Ecto neural progenitor cell (in vitro differentiated cells): ENCODE data around the gene ARAP2.

ENCODE experiments used
- DNase-seq: peaks from one replicate; pipeline ENCODE4 v3.0.0-alpha.2; 2018; ENCODE audit warnings: low spot score

Gene ARAP2

GRCh38 chr4:36220776-36221175 lies 23.5 kb downstream of the ARAP2 start:
- DNase-seq = no peak

DNA sequence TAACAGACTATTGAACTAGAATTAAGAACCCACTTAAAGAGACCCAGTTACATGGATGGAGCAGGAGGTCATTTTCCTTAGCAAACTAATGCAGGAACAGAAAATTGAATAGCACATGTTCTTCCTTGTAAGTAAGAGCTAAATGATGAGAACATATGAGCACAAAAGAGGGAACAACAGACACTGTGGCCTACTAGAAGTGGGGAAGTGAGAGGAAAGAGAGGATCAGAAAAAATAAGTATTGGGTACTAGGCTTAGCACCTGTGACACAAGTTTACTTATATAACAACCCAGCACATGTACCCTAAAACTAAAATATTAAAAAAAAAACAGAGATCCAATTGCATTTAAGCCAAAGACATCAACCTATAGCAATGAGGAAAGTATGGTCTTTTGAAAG lies 26.2 kb downstream of the ARAP2 start:
- DNase-seq = no peak

DNA sequence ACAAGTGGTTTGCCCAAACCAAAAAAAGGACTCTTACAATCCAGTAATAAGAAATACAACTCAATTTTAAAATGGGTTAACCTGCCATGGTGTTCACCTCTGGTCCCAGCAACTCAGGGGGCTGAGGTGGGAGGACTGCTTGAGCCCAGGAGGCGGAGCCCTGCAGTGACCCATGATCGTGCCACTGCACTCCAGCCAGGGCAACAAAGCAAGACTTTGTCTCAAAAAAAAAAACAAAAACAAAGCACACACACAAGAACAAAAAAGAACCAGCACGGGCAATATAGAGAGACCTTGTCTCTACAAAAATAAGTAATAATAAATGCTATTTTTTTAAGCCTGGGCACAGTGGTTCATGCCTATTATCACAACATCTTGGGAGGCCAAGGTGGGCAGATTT lies 28.7 kb downstream of the ARAP2 start:
- DNase-seq = no peak

DNA sequence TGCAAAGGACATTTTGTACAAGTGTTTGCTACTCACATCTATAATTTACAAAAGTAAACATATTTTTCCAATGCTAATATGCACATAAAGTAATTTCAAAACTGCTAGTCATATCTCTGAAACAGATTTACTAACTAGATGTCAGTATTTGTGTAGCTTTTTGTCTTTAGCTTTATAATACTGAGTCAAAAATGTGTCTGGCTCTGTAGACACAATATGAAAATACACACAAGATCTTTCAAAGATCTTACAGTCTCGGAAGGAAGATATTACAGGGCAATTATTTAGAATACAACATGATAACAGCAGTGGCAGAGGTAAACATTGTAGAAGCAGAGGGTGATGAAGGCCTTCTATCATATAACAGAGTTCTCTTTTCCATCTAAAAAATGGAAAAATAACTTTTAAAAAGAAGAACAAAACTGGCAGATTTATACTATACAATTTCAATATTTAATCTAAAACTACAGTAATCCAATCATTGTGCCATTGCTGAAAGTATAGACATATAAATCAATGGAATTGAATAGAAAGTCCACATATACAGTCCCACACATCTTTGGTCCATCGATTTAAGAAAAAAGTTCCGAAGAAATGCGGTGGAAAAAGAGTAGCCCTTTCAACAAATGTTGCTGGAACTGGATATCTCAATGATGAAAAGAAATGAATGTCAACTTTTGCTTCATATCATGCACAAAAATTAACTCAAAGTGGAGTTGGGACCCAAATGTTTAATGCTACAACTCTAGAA lies 29.4 kb downstream of the ARAP2 start:
- no peak for DNase-seq

DNA sequence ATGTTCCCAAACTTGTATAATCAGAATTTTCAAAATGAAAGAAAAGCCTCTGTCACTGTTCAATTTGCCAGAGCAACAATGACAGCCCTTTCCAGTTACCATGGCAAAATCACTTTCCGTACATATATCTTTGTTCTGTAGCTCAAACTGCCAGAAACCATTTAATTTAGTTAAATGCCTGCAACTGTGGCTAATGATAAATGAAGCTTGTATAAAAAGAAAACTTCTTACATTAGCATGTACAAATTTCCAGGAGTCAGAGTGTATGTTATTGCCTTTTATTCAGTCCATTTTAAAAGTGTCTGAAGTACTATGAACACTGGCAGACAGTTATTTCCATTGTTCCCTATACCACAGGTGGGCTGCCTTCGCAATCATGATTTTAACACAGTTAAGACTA lies 30.3 kb downstream of the ARAP2 start:
- no peak for DNase-seq

DNA sequence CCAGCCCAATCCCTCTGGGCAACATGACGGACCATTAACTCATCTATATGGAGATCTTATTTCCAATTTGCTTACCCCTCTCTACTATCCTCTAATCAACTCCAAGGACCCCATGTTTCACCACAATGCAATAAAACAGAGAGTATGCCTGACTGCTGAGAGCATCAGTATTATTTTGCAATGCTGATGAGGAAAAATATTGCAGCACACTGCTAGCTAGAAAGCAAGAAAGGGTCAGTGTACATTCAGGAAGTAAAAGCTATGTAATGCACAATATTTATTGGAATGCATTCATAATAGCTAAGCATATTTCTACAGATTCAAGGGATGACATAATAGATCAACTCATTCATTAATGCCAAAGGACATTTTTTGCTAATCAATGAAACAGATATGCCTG lies 33.2 kb downstream of the ARAP2 start:
- no peak for DNase-seq

- no peak for DNase-seq
Measured at GRCh38 chr4:36209941-36210649, 34.2 kb downstream of the ARAP2 start.

GRCh38 chr4:36208893-36209473 lies 35.3 kb downstream of the ARAP2 start:
- DNase-seq = no peak

DNA sequence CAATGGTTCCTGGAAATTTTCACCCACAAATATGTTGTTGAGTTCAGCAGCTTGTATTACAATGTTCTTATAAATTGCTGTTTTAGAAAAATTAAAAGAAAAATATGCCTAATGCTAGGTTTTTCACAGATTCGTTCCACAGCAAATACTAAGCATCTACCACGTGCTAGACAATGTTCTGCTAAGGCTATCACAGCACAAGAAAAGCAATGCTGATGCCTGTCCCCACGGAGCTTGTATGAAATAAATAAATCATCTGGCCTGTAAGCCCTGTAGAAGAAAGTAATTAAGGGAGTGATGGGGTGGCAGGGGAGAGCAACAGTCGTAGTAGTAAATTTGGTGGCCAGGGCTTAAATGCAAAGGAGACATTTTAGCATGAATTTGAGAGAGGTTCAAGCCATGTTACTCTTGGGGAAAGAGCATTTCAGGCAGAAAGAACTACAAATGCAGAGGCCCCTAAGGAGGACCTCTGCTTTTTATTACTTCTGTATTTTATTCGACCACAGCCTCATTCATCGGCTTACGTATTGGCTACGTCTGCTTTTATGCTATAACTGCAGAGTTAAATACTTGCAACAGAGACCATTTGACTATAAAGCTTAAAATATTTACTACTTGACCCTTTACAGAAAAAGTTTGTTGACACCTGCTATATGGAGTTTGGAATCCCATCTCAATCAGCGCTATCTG lies 36.3 kb downstream of the ARAP2 start:
- DNase-seq = no peak

DNA sequence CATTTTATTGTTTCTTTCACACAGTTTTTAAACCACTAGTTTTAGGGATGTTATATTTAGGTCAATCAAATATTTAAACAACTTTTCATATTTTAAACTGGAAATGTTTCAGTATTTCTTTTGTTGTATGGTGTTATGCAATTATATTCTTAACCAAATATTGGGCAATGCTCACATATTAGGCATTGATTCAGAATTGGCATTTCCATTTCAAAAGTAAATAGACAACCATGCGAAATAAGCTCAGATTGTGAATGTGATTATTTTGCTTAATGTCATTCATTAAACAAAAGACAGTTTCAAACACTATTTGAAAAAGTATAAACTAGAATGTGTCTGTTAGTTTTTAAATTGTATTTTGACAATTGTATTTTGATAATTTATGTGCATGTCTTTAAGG lies 36.9 kb downstream of the ARAP2 start:
- DNase-seq = no peak

DNA sequence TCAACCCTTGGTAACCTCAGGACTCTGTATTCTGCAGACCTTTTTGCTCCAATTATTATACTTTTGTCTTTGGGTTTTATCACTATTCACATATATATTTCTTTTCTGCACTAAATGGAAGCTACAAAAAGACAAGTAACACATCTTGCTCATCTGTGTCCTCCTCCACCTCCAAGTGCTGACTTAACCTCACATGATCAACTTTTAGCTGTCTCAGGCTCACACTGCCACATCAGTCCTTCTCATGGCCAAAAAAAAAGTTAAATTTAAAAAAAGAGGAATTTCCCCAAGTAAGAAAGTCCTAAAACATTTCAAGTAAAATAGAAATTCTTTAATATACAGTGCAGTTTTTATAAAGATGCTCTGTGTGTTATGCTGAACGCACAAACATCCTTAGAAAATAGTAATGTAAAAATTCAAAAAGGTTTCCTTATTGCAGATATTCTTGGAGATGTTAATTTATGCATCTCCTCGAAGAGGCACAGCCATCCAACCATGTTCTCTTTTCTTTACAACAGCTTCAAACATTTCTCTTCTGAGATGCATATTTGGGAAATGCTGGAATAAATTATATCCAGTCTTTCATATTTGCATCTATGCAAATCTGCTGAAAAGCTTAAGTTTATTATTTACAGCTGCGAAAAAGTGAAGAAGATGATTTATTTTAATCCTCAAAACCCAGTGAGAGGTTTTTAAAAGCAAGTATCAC lies 37.6 kb downstream of the ARAP2 start:
- no peak for DNase-seq

DNA sequence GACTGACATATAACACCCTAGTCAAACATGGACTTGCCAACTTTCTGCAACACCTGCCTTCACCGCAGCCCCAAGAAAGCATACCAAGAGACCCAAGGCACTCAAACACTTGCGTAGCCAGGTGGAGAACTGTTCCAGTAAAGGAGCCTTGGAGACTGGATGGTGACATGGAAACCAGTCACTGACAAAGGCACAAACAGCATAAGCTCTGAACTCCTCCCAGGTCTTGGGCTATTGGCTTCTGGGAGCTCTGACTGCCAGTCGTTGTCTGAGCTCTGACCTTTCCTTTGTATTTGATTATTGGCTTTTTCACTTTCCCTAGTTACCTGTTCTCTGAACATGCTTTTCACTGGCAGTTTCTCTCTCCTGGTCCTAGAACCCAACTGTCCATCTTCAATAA lies 38.3 kb downstream of the ARAP2 start:
- no peak for DNase-seq

- no peak for DNase-seq
Measured at GRCh38 chr4:36198861-36199260, 45.5 kb downstream of the ARAP2 start.

- DNase-seq = no peak
Measured at GRCh38 chr4:36198068-36198808, 46.1 kb downstream of the ARAP2 start.

- DNase-seq = no peak
Measured at GRCh38 chr4:36197501-36197900, 46.8 kb downstream of the ARAP2 start.

DNA sequence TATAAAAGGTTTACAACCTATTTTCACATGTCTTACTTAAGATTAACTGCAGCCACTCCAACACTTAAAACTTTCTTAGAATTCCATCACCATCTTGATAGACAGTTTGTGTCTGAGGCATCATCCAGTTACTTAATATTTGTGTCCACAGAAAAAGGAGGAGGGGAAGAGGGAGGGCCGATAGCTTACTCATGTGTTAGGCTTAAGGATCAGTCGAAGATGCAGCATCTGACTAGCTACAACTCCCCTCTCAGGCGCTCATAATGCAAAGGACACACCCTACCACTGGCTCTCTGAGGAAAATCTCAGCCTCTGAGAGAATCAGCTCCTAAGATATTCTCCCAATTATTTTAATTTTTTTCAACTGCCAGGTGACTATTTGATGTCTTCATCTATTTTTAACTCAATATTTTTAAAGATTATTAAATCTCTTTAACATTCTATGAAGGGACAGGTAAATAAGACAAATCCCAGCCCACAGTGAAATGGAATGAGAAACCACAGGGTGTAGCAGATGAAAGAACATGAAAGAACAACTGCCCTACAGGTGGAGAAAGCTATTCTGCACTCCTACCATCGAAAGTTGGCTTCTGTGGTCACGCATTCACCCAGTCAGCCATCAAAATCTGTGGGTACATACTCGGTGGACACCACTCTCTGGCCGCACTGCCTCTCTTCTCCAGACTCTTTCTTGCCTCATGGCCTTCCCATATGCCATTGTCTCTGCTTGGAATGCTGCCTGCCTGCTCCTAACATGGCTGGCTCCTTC lies 48.0 kb downstream of the ARAP2 start:
- no peak for DNase-seq

GRCh38 chr4:36192922-36193321 lies 51.4 kb downstream of the ARAP2 start:
- no peak for DNase-seq

DNA sequence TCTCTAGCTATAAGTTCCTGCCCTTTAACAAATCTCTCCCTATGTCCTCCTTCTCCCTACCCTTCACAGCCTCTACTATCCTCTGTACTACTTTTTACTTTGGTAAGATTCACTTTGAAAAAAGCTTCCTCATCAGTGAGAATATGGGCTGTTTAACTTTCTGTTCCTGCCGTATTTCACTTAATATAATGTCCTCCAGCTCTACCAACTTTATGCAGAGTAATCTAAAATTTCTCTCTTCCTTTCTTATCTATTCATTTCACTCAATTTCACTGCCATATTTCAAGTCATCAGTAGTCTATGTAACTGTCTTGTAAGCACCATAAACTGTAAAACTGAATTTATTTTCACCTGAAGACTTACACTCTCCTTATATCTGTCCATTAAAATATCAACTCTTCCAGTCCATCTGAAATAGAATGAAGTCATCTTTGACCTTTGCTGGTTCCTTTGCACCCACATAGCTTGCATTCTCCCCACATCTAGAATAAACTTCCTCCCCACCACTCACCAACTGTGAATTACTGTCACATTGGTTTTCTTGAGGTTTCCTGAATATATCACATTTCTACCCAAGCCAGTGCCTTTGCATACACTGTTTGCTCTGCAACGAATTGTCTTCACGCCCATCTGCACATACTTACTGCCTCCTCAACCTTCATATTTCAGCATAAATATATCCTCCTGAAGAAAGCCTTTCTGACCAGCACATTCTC lies 54.6 kb downstream of the ARAP2 start:
- DNase-seq = no peak

DNA sequence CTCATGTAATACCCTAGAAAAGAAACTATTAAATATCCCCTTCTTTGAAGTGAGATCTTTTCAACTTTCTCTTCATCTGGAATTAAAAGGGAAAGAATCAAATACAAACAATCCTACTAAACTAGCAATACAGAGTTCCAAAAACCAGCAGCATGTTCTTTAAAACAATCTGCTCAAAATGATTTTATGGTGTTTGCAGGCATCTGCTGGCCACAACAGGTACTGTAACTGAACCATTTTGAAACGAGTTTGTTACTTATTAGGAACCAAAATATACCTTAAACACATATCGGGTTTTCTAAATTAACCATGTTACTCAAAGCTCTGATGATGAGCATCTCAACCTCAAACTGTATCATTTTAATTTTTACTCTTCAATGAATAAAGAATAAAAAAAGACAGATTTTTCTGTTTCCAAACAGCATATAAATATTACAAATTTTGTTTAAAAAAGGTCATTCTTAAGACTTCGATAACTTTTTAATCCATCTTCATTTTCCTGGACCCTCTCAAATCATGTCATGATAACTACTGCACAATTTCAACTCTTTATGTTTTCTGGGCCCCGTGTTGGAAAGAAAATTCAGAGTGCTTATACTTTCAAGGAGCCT lies 56.5 kb downstream of the ARAP2 start:
- DNase-seq = no peak
